ENCODE measurements around the gene NMUR1.

NMUR1 gene

DNA sequence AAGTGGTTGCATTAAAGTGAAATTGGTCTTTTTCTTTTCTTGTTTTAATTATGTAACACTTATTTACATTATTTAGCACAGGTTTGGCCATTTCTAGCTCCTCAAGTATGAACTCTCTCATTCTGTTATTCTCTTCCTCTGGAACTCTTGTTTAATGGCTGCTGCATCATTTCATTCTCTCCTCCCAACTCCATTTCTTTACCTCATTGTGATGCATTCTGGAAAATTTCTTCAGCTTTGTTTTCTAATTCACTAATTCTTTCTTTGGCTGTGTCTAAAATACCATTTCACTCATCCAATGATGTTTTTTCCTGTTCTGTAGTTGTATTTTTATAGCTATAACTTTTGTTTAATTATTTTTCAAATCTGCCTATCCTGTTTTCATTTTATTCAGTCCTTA lies 22.5 kb upstream of the NMUR1 start:
- no peak for DNase-seq (ENCODE audit: low spot score)

DNA sequence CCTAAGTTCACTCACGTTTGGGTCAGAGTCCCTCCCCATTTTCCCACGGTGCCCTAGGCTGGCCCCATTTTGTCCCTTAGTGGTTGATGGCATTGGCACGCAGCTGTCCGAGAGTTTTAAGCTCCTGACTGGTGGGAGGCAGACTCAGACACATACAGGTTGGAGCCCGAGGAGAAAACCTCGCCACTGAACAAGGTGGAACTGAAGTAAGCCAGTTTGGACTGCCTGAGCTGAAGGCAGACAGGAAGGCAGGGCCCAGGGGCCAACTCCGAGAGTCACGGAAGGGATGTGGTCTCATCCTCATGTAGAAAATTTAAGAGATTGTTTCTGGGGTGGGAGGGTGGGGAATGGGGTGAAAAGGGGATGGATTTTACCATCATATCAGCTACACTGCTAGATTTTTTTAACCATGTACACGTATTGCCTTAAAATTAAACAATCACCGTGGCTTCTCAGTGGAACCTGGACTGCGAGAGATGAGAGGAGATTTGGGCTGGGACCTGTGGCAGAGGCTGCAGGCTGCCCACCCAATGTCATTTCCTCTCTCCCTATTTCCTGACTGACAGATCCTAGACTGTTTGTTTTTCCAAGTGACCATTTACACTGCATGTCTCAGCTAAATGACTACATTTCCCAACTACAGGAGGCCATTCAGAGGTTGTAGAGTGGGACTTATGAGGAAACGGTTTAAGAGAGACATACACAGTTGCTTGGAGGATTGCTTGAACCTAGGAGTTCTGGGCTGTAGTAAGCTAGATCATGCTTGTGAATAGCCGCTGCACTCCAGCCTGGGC lies 19.4 kb upstream of the NMUR1 start:
- DNase-seq (ENCODE audit: low spot score) = no peak

DNA sequence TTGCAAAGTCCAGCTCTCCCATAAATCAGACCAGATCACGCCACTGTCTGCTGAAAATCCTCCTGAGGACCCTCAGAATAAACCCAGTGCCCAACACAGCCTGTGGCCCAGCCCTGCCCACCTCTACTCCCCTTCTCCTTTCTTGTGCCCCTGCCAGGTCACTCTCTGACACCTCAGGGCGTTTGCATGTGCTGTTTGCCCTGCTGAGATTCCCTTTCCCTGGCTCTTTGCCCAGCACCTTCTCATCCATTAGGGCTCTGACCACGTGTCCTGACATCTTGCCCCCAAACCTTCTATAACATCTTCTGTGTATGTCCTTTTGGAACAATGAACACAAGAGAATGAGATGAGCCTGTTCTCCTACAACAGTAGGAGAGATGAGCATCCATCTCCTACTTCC lies 18.5 kb upstream of the NMUR1 start:
- DNase-seq (ENCODE audit: low spot score) = no peak

DNA sequence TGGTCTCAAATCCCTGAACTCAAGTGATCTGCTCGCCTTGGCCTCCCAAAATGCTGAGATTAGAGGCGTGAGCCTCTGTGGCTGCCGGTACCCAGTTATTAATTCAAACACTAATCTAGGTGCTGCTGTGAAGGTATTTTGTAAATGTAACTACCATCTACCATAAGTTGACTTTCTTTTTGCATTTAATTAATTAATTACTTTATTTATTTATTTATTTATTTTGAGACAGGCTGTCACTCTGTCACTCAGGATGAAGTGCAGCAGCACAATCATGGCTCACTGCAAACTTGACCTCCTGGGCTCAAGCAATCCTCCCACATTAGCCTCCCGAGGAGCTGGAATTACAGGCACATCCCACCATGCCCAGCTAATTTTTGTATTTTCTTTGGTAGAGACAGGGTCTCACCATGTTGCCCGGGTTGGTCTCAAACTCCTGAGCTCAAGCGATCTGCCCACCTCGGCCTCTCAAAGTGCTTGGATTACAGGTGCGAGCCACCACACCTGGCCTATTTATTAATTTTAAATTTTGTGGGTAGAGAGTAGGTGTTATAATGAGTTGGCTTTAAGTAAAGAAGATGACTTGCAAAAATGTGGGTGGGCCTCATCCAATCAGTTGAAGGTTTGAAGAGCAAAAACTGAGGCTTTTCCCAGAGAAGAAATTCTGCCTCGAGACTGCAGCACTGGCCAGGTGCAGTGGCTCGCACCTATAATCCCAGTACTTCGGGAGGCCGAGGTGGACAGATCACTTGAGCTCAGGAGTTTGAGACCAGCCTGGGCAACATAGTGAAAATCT lies 17.3 kb upstream of the NMUR1 start:
- no peak for DNase-seq (ENCODE audit: low spot score)

DNA sequence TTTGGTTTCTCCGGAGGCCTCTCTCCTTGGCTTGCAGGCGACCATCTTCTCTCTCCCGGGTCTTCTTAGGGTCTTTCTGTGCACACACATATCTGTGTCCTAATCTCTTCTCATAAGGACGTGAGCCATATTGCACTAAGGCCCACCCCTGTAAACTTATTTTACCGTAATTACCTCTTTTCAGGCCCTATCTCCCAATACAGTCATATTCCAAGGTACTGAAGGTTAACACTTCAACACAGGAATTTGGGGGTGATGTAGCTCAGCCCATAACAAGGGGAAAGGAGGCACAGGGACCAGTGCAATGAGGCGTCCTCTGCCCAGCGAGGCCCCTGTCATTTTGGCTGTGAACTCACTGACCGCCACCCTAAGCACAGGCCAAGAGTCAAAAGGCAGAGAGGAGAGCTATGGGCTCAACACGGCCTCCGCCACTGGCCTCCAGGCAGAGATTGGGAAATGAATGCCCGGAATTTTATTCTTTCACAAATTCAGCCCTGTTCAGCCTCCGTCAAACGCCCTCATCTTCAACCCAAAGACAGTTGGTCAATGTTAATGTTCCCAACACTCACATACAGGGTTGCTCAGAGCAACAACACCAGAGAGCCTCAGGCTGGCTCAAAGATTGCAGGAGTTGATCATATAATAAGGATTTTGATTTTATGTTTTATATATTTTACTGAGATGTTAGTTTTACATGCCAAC lies 15.9 kb upstream of the NMUR1 start:
- no peak for DNase-seq (ENCODE audit: low spot score)

DNA sequence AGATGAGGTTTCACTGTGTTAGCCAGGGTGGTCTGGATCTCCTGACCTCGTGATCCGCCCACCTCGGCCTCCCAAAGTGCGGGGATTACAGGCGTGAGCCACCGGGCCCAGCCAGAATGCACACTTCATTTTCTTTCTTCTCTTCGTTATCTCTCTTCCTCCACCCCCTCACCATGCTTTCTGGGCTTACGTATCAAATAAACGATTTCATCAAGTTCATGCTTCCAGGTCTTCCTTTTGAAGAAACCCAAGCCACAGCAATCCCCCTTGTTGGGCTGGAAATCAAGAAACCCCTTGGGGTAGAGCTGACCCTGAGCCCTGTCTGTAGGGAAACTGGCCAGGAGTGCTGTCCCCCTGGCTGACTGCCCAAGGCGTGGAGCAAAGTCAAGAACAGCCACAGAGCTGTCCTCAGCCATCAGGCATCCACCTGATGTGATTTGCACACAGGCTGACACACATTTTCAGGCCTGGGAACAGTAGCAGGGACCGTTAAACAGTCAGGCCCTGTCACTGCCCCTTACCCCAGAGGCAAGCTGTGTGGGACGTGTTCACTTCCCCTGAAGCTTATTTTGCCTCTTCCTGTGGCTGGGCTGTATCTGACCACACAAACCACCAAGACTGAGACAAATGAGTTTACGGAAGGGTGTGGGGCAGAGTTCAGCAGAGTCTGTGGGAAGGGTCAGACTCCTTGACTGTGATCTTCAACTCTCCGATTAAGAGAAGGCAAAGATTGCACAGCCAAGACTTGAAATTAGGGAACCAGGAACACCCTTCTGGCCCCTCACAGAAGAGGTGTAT lies 15.1 kb upstream of the NMUR1 start:
- DNase-seq (ENCODE audit: low spot score) = peak; percentile 64

DNA sequence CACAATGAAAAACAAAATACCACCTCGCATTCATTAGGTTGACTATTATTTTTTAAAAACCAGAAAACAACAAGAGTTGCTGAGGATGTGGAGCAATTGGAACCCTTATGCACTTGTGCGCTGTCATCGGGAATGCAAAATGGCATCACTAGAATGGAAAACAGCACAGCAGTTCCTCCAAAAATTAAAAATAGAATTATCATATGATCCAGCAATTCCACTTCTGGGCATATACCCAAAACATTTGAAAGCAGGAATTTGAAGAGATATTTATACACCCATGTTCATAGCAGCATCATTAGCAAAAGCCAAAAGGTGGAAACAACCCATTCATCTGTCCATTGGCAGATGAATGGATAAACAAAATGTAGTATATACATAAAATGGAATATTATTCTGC lies 11.9 kb upstream of the NMUR1 start:
- no peak for DNase-seq (ENCODE audit: low spot score)

DNA sequence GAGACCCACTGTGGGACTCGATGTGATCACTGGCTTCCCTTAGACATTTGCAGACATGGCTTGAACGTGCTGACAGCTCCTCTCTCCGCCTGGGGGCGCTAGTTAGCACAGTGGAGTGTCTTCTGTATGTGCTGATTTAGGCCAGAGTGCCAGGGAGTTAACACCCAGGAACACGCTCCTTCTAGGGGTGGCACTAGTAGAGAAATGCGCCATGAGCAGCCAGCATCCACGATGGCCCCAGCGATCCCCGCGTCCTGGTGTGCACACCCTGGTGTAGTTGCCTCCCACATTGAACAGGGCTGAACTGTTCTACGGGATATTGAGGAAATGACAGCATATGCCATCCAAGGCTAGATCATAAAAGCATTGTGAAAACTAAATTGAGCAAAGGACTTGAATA lies 11.4 kb upstream of the NMUR1 start:
- DNase-seq (ENCODE audit: low spot score) = no peak

DNA sequence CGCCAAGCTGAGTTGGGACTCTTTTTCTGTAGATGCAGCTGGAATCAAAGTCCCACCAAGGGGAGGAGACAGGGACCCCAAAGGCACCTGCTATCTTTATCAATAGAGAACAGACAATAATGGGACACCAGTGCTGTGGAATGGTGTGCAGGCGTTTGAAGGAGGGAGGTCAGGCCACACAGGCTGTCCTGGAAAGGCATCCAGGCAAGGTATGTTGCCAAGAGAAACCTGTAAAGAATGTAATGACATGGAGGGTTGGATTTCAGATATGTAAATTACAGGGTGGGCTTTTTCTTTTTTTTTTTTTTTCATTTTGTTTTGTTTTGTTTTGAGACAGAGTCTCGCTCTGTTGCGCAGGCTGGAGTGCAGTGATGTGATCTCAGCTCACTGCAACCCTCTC lies 9.7 kb upstream of the NMUR1 start:
- no peak for DNase-seq (ENCODE audit: low spot score)

DNA sequence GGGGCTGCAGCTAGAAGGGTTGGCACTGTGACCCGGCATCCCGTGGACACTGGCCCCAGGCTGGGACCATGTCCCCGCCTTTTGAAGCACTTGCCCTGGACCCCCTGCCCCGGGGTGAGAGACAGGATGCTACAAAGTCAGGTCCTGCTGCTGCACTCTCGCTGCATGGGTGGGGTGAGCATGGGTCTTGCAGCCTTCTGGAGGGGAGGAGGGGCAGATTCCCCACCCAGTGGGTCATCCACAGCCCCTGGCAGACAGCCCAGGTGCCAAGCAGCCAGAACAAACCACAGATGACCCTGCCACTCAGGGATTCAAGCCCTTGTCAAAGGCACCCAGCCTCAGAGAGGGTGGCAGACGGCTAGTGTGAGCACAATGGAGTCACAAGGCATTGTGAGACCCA lies 5.7 kb upstream of the NMUR1 start:
- no peak for DNase-seq (ENCODE audit: low spot score)

DNA sequence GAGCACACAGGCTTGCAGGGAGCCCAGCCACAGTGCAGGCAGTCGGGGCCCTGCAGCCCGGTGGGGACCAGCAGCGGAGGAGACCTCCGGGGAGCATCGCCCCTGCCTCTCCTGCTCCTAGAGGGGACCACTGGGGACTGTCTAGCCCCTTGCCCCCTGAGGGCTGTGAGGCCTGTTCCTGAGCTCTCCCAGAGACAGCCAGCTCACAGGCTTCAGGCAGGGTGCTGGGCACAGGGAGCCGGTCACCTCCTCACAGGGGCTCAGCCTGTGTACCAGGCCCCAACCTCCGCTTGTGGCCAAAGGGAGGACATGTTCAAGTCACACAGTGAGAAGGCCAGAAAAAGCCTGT lies 3.5 kb upstream of the NMUR1 start:
- DNase-seq (ENCODE audit: low spot score) = no peak

DNA sequence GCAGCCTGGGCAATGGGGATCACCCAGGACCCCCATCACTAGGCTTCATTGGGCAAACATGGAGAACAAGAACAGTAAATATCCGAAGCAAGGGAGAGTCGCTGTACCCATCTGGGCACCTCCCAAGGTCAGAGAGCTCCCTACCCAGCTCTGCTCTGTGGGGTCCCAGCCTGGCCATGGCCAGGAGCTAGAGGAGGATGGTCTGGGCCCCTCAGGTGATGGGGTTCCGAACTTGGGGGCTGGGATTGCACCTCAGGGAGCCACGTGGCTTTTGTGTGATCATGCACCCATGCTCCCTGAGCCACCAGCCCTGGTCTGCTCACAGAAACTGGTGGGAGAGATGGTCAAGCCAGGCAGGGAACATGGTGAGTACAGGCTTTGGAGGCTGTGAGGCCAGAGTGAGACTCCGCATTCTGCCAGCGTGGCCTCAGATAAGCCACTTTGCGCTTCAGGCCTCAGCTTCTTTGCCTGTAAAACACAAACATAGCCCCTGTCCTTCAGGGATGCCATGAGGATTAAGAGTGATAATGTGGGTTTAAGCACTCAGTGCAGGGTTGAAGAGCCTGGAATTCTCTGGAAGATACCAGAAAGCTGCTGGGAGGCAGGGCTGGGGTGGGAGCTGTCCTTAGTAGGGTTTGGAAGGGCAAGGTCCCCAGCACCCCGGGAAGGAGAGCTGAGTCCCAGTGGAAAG lies 3.0 kb upstream of the NMUR1 start:
- no peak for DNase-seq (ENCODE audit: low spot score)

DNA sequence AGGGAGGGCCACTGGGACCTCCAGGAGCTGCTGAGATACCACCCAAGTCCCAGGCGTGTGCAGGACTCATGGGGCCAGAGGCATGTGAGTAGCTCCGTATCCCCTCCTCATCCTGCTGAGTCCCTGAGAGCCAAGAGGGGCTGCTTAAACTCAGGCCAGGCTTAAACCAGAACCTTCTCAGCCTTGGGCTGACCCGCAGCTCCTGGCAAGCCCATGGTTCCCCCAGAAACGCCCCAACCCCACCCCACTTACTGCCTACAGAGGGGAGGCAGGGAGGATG lies 2.5 kb upstream of the NMUR1 start:
- no peak for DNase-seq (ENCODE audit: low spot score)

DNA sequence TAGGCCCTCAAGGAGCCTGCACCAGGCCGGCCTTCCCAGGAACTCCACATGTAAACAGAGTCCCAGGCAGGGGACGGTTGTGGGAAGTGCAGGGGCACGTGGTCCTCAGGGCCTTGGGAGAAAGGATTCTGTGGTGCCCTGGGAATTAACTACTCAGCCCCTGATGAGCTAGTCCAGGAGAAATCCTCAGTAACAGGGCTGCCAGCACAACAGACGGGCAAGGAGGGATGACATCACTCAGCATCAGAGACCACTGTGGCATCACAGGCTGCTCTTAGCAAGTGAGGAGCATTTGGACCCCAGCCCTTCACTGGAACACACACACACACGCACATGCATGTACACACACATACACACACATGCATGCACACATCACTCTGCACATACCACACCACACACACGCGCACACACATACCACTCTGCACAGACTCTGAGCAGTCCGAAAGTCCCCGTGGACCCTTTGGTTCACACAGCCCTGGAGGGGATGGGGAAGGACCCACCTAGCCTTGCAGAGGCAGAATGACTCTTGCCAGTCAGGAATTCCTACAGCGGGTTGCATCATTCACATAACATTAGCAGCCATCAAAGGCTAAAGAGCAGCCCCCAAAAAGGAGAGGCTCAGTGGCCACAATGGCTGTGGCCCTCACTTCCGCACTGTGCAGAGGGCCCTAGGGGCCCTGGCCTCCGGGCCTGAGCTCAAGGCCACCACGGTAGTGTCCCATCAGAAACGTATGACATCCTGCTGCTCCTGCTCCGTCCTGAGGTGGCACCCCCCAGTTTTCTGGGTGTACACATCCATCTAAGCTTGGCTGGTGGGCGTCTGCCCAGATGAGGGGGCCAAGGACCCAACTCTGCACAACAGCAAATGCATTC lies 1.9 kb upstream of the NMUR1 start:
- no peak for DNase-seq (ENCODE audit: low spot score)

DNA sequence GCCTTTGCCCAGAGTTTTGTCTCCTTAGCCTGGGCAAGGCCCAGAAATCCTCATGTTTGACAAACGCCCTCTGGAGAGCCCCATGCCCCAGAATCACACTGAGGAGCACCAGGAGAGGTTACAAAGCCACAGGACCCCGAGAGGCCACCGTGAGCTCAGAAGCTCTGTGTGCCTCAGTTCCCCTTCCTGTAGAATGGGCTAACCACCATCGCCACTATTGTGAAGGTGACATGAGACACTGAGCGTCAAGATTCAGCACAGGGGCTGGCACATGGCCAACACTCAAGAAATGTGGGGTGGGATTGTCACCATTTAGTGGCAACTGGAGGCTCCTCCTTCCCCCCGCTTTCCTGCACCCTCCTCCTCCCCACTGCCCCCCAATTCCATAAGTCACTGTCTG lies 1.2 kb upstream of the NMUR1 start:
- no peak for DNase-seq (ENCODE audit: low spot score)

DNA sequence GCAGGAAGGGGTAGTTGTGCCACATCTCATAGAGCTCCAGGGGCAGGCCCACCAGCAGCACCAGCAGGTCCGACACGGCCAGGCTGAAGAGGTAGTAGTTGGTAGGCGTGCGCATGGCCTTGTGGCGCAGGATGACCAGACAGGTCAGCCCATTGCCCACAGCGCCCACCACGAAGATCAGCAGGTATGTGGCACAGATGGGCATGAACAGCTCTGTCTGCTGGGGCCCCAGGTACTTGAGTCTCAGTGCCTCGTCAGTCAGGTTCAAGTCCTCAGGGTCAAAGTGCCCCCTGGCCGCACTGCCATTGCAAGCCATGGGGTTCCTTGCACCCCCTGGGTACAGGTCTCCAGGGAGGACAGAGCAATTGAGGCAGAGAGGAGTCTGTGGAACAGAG lies 1.6 kb downstream of the NMUR1 start:
- no peak for DNase-seq (ENCODE audit: low spot score)

DNA sequence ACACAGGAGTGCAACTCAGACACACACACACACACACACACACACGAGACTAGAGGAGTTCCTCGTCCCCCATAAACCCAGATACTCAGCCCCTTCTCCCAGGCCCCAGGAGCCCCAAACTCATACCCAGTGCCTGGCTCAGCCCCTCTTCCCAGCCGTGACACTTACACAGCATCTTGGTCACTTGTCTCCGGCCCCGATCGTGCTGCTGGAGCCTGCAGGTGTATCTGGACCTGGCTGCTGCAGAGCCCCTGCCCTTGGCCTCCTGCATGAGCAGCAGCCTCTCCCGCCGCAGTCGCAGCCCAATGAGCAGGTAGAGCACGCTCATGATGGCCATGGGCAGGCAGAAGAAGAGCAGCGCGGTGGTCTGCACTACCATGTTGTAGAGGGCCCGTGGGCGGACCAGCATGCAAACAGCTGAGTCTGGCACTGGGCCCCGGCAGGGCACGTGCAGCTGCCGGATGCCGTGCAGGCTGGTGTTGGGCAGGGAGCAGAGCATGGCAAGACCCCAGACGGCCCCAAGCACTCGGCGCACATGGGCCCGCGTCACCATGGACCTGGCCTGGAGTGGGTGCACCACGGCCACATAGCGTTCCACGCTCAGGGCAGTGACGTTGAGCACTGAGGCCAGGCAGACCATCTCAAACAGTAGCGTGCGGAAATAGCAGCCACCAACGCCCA lies 2.1 kb downstream of the NMUR1 start:
- no peak for DNase-seq (ENCODE audit: low spot score)

DNA sequence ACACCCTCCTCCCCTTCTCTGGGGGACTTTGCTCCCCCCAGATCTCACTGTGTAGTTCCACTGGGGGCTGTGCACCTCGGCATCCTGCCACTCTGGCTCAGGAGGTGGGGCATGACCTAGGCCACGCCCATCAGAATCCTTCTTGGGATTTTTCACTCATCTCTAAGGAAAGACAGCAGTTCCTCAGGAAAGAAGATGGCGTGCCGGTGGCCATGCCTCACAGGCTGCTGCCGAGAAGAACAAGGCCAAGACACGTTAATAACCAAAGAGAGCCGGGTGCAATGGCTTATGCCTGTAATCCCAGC lies 3.2 kb downstream of the NMUR1 start:
- DNase-seq (ENCODE audit: low spot score) = no peak

DNA sequence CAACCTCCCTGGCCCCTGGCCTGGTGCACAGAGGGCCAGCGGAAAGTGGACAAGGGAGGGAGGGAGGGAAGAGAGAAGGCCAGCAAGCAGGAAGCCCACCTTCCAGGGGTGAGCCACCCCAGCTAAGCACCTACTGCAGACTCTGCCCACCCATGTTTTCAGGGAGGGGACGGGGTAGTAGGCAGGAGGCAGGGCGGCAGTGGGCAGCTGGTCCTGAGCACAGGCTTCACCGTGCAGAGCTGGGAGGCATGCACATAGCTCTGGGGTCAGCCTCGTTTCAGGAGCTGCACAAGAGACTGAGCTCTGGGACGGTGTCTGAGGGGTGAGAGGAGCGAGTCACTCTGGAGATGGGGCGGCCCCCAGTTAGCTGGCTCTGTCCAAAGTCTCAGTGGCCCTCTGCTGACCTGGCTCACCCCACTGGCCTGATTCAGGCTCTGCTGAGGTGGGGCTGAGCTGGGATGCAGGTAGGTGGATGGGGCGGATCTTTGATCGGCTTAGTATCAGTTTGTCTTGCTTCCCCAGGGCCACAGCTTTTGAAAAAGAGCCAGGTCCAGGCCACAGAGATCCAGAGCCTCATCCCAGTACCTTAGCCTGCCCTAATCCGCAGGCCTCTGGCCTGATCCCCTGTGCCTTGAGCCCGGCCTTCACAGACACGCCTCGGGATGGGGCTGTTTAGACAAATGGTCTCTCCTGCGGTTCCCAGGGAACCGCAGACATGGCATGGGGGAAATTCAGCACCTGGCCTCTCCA lies 3.7 kb downstream of the NMUR1 start:
- no peak for DNase-seq (ENCODE audit: low spot score)
